Central memory CD8-positive, alpha-beta T cell (primary cell): ENCODE measurements around the gene MAD1L1.
A peak's percentile ranks its signal among the peaks of the same experiment; 100 is the strongest.

Experiments used
- ATAC-seq: fragments of 150-1000 bp; cut with Tn5 transposase; replicated peaks from 2 replicates; pipeline ENCODE4 v1.10.0; 2022; ENCODE audit warnings: mild to moderate bottlenecking, moderate FRiP score, moderate number of reproducible peaks; ENCODE audit not compliant: poor library complexity, severe bottlenecking; ENCODE audit errors: extremely low read depth
- DNase-seq, 2 donors: peaks; one replicate each; pipeline ENCODE4 v3.0.0; 2021; ENCODE audit warnings: low spot score in 2 of 2
- H3K27ac Mint-ChIP-seq: one replicate; pipeline ENCODE4 v1.8.0; 2022; ENCODE audit warnings: low read depth, mild to moderate bottlenecking, moderate library complexity, mixed read lengths
- H3K27me3 Mint-ChIP-seq: one replicate; pipeline ENCODE4 v1.8.0; 2022; ENCODE audit warnings: mixed read lengths
- H3K36me3 Mint-ChIP-seq: one replicate; pipeline ENCODE4 v1.8.0; 2022; ENCODE audit warnings: mild to moderate bottlenecking, moderate library complexity, mixed read lengths; ENCODE audit not compliant: insufficient read depth
- H3K4me1 Mint-ChIP-seq: one replicate; pipeline ENCODE4 v1.8.0; 2022; ENCODE audit warnings: mixed read lengths
- H3K4me3 Mint-ChIP-seq: one replicate; pipeline ENCODE4 v1.8.0; 2022; ENCODE audit warnings: mild to moderate bottlenecking, moderate library complexity, mixed read lengths
- H3K9me3 Mint-ChIP-seq: one replicate; pipeline ENCODE4 v1.8.0; 2022; ENCODE audit warnings: mixed read lengths

The MAD1L1 gene

GRCh38 chr7:1923409-1924257 is 309.1 kb downstream of the MAD1L1 start:
- H3K36me3 Mint-ChIP-seq = peaks cover 30% of the 10 kb centered on the region
- H3K4me3 Mint-ChIP-seq = peak overlapping the region; percentile 13
- H3K27me3 Mint-ChIP-seq = no peaks in the 10 kb centered on the region
- ATAC-seq = no peak
- DNase-seq = no peak
- no peak overlapping the region for H3K27ac Mint-ChIP-seq
- H3K9me3 Mint-ChIP-seq = no peaks in the 10 kb centered on the region
- peaks cover 83% of the 10 kb centered on the region for H3K4me1 Mint-ChIP-seq

GRCh38 chr7:1922870-1923236 is 309.9 kb downstream of the MAD1L1 start:
- no peaks in the 10 kb centered on the region for H3K27me3 Mint-ChIP-seq
- H3K9me3 Mint-ChIP-seq = no peaks in the 10 kb centered on the region
- peaks cover 26% of the 10 kb centered on the region for H3K36me3 Mint-ChIP-seq
- H3K4me1 Mint-ChIP-seq = peaks cover 75% of the 10 kb centered on the region
- H3K4me3 Mint-ChIP-seq = no peak overlapping the region
- DNase-seq = no peak
- H3K27ac Mint-ChIP-seq = no peak overlapping the region
- no peak for ATAC-seq

DNA sequence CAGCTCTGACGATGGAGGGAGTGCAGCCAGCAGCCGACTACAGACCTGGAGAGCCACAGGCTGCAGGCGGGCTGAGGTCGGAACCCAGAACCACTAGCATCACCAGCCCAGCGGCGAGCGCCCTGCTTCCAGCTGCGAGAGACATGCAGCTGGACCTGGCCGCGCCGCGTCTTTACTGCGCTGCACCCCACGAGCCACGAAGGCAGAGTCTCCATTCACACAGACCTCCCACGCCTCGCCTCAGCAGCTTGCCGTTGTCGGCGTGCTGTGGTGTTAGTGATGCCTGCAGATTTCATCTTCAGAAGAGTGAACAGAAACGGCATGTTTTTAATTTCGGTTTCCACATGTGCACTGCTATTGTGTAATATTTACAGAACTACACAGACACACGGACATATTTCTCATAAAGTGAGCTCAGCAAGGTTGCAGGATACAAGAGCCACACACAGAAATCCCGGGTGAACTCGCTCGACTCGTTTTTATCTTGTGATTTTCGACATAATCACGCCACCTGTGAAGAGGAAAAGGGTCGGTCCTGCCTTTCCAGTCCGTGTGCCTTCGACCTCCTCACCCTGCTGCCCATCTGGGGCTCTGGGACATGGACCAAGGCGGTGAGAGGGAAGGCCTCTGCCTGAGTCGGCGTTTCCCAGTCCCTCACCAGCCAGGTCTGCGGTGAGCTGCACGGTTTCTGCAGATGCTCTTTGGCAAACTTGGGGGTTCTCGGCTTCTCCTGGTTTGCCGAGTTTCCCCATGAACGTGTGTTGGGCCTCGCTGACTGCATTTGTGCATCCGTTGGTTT is 310.5 kb downstream of the MAD1L1 start:
- peaks cover 24% of the 10 kb centered on the region for H3K36me3 Mint-ChIP-seq
- H3K4me3 Mint-ChIP-seq = peak overlapping the region; percentile 56
- H3K4me1 Mint-ChIP-seq = peaks cover 75% of the 10 kb centered on the region
- DNase-seq (no peak), ATAC-seq (no peak)
- H3K27ac Mint-ChIP-seq = peak overlapping the region; percentile 44
- H3K9me3 Mint-ChIP-seq = no peaks in the 10 kb centered on the region
- H3K27me3 Mint-ChIP-seq = no peaks in the 10 kb centered on the region

- no peak for DNase-seq
- no peak for ATAC-seq
- Mint-ChIP-seq H3K4me3 (peak overlapping the region; percentile 84), H3K36me3 (peaks cover 22% of the 10 kb centered on the region), H3K4me1 (peaks cover 74% of the 10 kb centered on the region), H3K9me3 (no peaks in the 10 kb centered on the region), H3K27me3 (no peaks in the 10 kb centered on the region), H3K27ac (peak overlapping the region; percentile 88)
These were observed 311.9 kb downstream of the MAD1L1 start for GRCh38 chr7:1920881-1921280.

DNA sequence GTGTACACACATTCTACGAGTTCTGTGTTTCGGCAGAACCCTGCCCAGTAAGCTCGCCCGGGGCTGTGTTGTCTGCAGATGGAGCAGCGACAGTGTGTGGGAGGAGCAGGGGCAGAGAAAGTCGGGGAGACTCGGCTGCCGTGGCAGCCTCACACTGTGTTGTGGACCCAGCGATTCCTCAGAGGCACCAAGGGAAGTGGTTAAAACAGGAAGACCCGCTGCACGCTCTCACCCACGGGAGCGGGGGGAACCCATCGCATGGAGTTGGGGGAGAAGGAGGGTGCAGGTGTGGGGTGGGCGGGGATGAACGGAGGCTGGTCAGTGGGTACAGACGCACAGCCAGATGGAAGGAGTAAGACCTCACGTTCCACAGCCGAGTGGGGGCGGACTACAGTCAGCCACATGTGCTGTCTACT is 312.5 kb downstream of the MAD1L1 start:
- no peaks in the 10 kb centered on the region for H3K27me3 Mint-ChIP-seq
- H3K36me3 Mint-ChIP-seq = peaks cover 22% of the 10 kb centered on the region
- ATAC-seq (peak; percentile 90), DNase-seq (peak in 1 of 2 donors; percentile 36)
- peak overlapping the region; percentile 88 for H3K27ac Mint-ChIP-seq
- peak overlapping the region; percentile 84 for H3K4me3 Mint-ChIP-seq
- H3K4me1 Mint-ChIP-seq = peaks cover 68% of the 10 kb centered on the region
- no peaks in the 10 kb centered on the region for H3K9me3 Mint-ChIP-seq

DNA sequence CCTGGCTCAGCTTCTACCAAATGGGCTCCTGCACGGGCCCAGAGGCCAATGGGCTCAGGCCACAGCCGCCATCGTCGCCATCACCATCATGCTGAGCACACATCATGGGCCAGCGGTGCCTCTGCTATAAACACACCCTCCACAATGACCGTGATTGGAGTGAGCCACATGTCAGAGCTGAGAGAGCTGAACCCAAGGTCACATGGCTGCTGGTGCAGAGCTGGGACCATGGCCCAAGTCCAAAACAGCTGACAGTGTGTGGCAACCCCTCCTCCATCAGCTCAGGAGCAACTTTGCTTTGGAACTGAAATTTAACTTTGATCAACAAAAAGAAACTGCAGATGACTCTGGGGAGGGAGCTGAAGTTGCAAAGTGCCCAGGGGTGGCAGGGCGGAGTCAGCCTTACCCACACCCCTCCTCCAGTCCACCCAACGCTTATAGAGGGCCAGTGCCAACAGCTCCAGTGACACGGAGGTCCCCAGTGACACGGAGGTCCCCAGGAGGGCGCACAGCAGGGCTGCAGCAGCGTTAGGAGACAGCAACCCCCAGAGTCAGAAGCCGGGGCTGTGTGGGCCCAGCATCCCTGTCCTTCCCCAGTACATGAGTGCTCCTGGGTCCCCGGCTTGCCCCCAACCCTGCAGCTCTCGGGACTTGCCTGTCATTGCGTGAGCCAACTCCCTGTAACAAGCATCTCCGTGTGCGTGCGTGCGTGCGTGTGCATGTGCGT is 313.0 kb downstream of the MAD1L1 start:
- ATAC-seq = peak; percentile 10
- H3K36me3 Mint-ChIP-seq = peaks cover 22% of the 10 kb centered on the region

DNA sequence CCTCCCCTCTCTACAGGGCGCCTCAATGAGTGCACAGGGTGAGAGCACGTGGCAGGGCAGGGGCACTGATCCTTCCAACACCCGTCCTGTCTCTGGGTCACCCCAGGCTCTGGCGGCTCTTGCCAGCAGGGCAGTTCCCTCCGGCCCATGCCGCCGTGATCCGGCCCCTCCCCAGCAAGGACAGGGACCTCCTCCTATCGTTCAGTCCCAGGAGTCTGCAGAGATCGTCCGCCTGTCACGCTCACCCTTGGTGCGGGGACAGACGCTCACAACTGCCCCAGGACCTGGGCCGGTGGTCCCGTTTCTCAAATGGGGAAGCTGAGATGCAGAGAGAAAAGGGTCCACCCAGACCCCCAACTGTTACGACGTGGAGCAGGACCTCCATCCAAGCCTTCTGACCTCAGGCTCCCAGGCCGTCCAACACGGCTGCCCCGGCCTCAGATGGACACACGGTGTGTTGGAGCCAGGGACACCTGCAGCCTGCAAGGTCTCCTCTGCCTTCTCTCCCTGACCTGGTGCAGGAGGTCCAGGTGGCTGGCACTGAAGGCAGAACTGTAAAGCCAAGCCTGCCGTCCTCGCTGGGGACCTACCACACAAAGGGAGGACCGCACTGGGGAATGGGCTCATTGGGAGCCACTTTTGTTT is 313.7 kb downstream of the MAD1L1 start:
- Mint-ChIP-seq H3K4me1 (peaks cover 55% of the 10 kb centered on the region), H3K4me3 (peak overlapping the region; percentile 84), H3K9me3 (no peaks in the 10 kb centered on the region), H3K27ac (peak overlapping the region; percentile 88), H3K27me3 (no peaks in the 10 kb centered on the region), H3K36me3 (peaks cover 20% of the 10 kb centered on the region)
- ATAC-seq = no peak
- no peak for DNase-seq

More for the DNA sequence above, 313.0 kb downstream of the MAD1L1 start:
- H3K27ac Mint-ChIP-seq = peak overlapping the region; percentile 88
- H3K4me1 Mint-ChIP-seq = peaks cover 62% of the 10 kb centered on the region
- no peaks in the 10 kb centered on the region for H3K9me3 Mint-ChIP-seq
- DNase-seq = no peak
- no peaks in the 10 kb centered on the region for H3K27me3 Mint-ChIP-seq
- peak overlapping the region; percentile 84 for H3K4me3 Mint-ChIP-seq

DNA sequence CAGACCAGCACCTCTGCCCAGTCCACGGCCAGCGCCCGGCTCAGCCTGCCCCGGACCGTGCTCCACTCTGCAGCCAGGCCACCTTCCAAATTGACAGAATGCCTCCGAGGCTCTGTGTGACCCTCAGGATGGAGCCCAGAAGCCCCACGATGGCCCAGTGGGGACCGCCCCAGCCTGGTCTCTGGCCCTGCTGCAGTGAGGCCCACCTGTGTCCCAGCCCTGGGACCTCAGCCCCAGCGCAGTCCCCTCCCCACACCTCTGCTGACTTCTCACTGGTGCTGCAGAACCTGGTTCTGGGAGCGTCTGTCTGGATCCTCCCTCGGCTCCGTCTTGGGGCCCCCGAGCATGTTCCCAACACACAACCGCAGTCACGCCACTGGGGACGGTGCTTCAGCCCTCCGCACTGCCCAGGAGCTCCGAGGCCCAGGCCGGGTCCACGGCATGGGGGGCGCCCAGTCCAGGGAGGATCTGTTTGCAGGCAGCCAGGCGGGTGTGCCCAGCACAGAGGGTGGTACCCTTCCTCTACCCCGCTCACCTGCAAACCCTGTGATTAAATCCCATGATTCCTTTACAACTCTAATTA is 314.6 kb downstream of the MAD1L1 start:
- Mint-ChIP-seq H3K36me3 (peaks cover 18% of the 10 kb centered on the region), H3K27ac (no peak overlapping the region), H3K9me3 (no peaks in the 10 kb centered on the region), H3K4me3 (no peak overlapping the region), H3K4me1 (peaks cover 50% of the 10 kb centered on the region), H3K27me3 (no peaks in the 10 kb centered on the region)
- ATAC-seq = no peak
- no peak for DNase-seq

DNA sequence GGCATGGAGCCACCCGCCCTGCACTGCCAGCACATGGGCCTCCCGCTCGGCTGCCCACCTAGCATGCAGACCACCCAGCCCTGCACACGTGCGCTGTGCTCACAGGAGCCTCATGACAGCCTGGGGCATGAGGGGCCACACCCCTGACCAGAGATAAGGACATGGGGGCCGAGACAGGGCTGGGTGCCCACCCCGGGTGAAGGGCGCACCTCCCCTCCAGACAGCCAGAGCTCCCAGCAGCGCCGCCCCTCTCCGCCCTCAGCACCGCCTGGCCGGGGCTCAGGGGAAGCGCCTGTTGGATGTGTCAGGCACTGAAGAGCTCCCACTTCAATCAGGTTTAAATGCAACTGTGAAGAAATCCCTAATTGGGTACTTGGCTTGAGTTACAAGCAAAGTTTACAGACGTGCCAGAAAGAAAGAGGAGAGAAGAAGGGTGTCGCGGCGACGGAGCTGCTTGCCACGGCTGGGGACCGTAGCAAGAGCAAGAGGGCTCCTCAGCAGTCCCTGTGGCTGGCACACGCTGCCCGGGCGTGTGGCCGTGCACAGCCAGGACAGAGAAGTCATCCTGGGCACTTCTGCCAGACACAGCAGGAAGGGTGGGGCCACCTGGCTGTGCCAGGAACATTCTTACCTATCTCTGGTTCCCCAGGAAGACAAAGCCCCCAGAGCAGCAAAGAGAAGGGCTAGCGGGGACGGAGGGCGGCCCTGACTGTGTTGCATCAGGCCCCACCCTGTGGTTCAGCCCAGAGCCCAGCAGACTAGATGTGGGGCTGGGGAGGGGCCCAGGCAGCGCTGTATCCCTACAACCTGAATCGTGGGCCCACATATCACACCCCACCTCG is 315.3 kb downstream of the MAD1L1 start:
- no peaks in the 10 kb centered on the region for H3K27me3 Mint-ChIP-seq
- peaks cover 19% of the 10 kb centered on the region for H3K36me3 Mint-ChIP-seq
- H3K4me3 Mint-ChIP-seq = peak overlapping the region; percentile 6
- H3K4me1 Mint-ChIP-seq = peaks cover 51% of the 10 kb centered on the region
- H3K9me3 Mint-ChIP-seq = no peaks in the 10 kb centered on the region
- DNase-seq (no peak), ATAC-seq (no peak)
- no peak overlapping the region for H3K27ac Mint-ChIP-seq

DNA sequence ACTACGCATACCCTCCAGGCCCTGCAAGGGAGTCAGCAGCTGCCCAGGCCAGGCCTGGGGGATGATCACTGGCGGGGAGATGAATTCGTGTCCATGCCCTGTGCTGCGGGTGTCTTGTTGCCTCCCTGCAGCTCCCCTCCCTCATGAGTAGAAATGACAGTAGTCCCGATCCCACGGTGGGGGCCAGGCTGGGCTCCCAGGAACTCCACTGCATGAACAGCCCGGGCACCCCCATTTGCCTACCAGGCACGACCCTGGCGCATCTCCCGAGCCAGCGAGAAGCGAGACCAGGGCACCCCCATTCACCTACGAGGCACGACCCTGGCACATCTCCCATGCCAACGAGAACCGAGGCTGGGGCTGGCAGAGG is 316.2 kb downstream of the MAD1L1 start:
- Mint-ChIP-seq H3K36me3 (peaks cover 16% of the 10 kb centered on the region), H3K4me1 (peaks cover 51% of the 10 kb centered on the region), H3K9me3 (no peaks in the 10 kb centered on the region), H3K27ac (no peak overlapping the region), H3K4me3 (no peak overlapping the region), H3K27me3 (no peaks in the 10 kb centered on the region)
- ATAC-seq (no peak), DNase-seq (no peak)

DNA sequence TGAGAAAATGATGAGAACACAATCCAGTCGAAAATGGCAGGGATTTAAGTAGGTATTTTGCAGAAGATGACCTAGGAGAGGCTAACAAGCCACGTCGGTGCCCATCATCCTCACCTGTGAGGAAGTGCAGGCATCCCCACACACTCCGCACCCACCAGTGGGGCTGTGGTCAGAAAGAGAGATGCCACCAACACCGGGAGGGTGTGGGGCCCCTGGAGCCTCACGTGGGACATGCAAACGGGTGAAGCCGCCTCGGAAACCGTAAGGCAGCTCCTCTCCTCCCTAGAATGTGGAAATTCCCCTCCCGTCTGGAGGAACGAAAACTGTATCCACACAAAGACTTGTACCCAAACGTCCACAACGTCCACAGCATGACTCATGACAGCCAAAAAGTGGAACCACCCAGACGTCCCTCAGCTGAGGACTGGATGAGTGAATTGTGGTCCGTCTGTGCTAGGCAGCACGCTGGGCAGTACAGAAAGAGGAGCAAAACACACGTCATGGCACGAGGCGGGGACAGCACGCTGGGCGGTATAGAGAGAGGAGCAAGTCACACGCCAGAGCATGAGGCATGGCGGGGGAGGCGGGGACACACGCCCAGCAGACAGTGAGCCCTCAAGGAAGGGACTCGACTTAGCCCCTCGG is 316.7 kb downstream of the MAD1L1 start:
- no peaks in the 10 kb centered on the region for H3K27me3 Mint-ChIP-seq
- no peak overlapping the region for H3K4me3 Mint-ChIP-seq
- DNase-seq (no peak), ATAC-seq (no peak)
- H3K36me3 Mint-ChIP-seq = peaks cover 20% of the 10 kb centered on the region
- no peaks in the 10 kb centered on the region for H3K9me3 Mint-ChIP-seq
- no peak overlapping the region for H3K27ac Mint-ChIP-seq
- H3K4me1 Mint-ChIP-seq = peaks cover 55% of the 10 kb centered on the region
